ENCODE data around the gene GRK5.

GRCh38 chr10:119441151-119441821 lies 233.9 kb downstream of the GRK5 start:
- TF ChIP-seq CTCF (IDR thresholded peaks at IDR 0.05) (no peak), EZH2 (IDR thresholded peaks at IDR 0.05) (no peak), EZH2phosphoT487 (IDR thresholded peaks at IDR 0.05) (no peak)
